Nephron progenitor cell (in vitro differentiated cells): ENCODE results near the gene HOXA13.

Experiments used
- DNase-seq: peaks from one replicate; pipeline ENCODE4 v3.0.0; 2021
- H3K27ac Mint-ChIP-seq: 2 replicates; pipeline ENCODE4 v1.8.0; 2021; ENCODE audit warnings: mild to moderate bottlenecking, moderate library complexity, mixed read lengths
- H3K27me3 Mint-ChIP-seq: 2 replicates; pipeline ENCODE4 v1.8.0; 2021; ENCODE audit warnings: mild to moderate bottlenecking, low read depth, mixed read lengths; ENCODE audit not compliant: poor library complexity
- H3K36me3 Mint-ChIP-seq: 2 replicates; pipeline ENCODE4 v1.8.0; 2021; ENCODE audit warnings: low read depth, mixed read lengths
- H3K4me1 Mint-ChIP-seq: 2 replicates; pipeline ENCODE4 v1.8.0; 2021; ENCODE audit warnings: mixed read lengths
- H3K4me3 Mint-ChIP-seq: 2 replicates; pipeline ENCODE4 v1.8.0; 2021; ENCODE audit warnings: mild to moderate bottlenecking, moderate library complexity, mixed read lengths
- H3K9me3 Mint-ChIP-seq: 2 replicates; pipeline ENCODE4 v1.8.0; 2021; ENCODE audit warnings: mild to moderate bottlenecking, moderate library complexity, mixed read lengths
- TF ChIP-seq, protein P1 (sequence below): fragments of 200-600 bp; sonication (generic); IDR thresholded peaks from 2 replicates; pipeline ENCODE4 v1.5.0; 2021; ENCODE audit warnings: antibody characterized with exemption

Gene HOXA13

GRCh38 chr7:27204851-27205322 is 5.0 kb upstream of the HOXA13 start:
- H3K27ac Mint-ChIP-seq, result no peak overlapping the region
- TF ChIP-seq, protein P1, sequence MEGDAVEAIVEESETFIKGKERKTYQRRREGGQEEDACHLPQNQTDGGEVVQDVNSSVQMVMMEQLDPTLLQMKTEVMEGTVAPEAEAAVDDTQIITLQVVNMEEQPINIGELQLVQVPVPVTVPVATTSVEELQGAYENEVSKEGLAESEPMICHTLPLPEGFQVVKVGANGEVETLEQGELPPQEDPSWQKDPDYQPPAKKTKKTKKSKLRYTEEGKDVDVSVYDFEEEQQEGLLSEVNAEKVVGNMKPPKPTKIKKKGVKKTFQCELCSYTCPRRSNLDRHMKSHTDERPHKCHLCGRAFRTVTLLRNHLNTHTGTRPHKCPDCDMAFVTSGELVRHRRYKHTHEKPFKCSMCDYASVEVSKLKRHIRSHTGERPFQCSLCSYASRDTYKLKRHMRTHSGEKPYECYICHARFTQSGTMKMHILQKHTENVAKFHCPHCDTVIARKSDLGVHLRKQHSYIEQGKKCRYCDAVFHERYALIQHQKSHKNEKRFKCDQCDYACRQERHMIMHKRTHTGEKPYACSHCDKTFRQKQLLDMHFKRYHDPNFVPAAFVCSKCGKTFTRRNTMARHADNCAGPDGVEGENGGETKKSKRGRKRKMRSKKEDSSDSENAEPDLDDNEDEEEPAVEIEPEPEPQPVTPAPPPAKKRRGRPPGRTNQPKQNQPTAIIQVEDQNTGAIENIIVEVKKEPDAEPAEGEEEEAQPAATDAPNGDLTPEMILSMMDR, result no peak
- peak overlapping the region; percentile 72 for H3K4me3 Mint-ChIP-seq
- H3K9me3 Mint-ChIP-seq, result no peaks in the 10 kb centered on the region
- no peaks in the 10 kb centered on the region for H3K36me3 Mint-ChIP-seq
- peaks cover 26% of the 10 kb centered on the region for H3K4me1 Mint-ChIP-seq
- peak; percentile 60 for DNase-seq
- H3K27me3 Mint-ChIP-seq, result peaks cover 100% of the 10 kb centered on the region

DNA sequence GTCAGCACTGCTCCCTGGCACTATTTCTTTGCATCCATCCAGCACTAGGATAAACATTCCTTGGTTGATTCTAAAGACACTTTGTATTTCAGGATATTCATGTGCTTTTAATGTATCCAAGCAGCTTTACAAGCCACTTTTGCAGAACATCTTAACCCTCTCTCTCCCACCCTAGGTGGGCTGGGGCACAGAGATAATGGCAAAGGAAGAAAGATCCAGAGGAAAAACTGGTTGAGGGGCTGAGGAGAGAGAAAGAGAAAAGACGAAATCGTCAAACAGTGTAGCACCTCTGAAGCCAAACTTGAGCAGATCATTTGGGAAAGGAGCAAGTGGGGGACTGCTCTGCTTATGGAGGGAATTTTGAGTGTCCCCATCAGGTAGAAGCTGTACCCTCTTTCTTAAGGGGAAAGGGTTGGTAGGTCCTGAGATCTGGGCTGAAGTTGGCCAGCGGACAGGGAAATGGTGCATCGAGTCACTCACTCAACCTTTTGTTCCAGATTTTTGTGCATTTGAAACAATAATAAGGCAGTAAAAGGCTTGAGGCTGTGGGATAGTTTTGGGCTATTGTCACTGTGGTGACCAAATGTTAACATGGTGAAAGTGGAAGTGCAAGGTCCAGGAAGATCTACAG is 4.2 kb upstream of the HOXA13 start:
- Mint-ChIP-seq H3K36me3 (no peaks in the 10 kb centered on the region), H3K4me3 (no peak overlapping the region), H3K27ac (no peak overlapping the region), H3K9me3 (no peaks in the 10 kb centered on the region), H3K27me3 (peaks cover 97% of the 10 kb centered on the region), H3K4me1 (peaks cover 26% of the 10 kb centered on the region)
- TF ChIP-seq, protein P1, result no peak
- DNase-seq, result no peak

DNA sequence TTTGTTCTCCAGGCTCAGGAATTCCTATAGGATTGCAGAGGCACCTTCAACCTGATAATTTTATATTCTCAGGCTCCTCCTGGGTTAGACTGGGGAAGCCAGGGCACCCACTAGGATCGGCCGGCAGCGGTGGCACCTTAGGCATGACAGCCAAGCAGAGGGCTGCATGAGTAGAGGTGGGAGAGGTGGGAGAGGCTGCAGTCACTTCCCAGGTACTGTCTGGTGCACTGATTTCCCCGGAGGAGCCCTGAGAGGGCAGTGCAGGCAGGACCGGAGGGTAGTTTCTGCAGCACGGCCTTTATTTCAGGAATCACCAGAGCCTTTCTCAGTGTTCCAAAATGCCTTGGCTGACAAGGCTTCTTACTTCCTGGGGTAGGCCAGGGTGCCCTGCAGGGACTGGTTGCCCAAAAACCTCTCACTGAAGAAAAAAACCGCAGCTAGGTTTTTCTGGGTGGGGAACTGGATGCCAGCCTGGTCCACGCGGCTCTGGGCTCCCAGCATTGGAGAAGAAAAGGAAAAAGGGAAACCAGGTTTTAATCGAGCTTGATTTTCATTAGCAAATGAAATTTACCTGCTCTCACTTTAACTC is 3.6 kb upstream of the HOXA13 start:
- H3K9me3 Mint-ChIP-seq, result no peaks in the 10 kb centered on the region
- no peak for DNase-seq
- TF ChIP-seq, protein P1, result no peak
- no peaks in the 10 kb centered on the region for H3K36me3 Mint-ChIP-seq
- peaks cover 31% of the 10 kb centered on the region for H3K4me1 Mint-ChIP-seq
- no peak overlapping the region for H3K27ac Mint-ChIP-seq
- H3K4me3 Mint-ChIP-seq, result no peak overlapping the region
- H3K27me3 Mint-ChIP-seq, result peaks cover 97% of the 10 kb centered on the region

DNA sequence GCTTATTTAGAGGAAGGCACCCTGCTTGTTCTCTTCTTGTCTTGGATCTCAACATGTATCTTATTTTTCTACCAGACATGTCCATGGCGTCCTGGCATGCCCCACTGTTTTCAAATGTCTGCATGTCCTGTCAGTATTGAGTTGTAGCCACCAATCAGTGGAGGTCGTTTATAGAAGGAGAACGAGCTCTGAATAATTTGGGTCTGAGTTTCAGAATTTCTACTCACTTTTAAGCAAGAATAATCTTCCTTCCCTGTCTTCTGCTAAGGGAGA is 2.9 kb upstream of the HOXA13 start:
- no peak overlapping the region for H3K4me3 Mint-ChIP-seq

DNA sequence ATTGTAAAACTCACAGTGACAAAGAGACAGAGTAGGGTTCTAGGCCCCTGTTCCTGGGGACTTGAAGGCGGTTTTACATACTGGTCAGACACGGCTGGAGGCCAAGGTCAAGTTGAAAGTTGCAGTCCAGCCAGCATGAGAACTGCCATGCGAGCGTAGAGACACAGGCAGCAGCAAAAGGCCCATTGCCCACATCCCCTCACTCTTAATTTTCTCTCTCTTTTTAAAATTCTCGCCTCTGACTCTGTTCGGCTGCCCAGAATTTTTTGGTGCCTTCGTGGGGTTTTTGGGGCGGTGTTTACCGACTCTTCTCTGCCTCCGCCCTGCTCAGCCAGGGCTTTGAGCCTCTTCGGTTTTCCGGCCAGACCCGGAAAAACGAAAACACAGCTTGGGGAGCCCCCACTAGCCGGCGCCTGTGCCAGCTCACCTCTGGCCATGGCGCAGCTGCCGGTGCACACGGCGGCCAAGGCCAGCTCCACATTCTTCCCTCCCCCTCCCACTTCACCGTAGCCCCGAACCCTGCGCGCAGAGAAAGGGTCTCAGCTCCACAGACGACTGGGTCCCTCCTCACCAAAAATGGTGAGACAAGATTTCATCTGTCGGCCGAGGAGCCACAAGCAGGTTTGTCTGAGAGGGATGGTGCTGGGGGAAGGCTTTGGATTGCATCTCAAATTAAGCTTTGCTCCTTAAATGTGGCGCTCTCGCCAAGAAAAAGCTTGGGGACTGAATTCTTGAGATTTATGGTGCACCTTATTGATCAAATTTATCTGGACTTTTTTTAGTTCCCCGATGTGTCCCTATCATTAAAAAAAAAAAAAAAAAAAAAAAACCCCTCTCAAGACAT is 2.3 kb upstream of the HOXA13 start:
- H3K4me1 Mint-ChIP-seq, result peaks cover 26% of the 10 kb centered on the region
- no peaks in the 10 kb centered on the region for H3K36me3 Mint-ChIP-seq
- no peak overlapping the region for H3K4me3 Mint-ChIP-seq
- no peak for DNase-seq
- TF ChIP-seq, protein P1, result no peak
- H3K9me3 Mint-ChIP-seq, result no peaks in the 10 kb centered on the region
- no peak overlapping the region for H3K27ac Mint-ChIP-seq
- peaks cover 97% of the 10 kb centered on the region for H3K27me3 Mint-ChIP-seq

More for the DNA sequence above, 2.9 kb upstream of the HOXA13 start:
- Mint-ChIP-seq H3K9me3 (no peaks in the 10 kb centered on the region), H3K36me3 (no peaks in the 10 kb centered on the region), H3K27ac (no peak overlapping the region), H3K4me1 (peaks cover 30% of the 10 kb centered on the region), H3K27me3 (peaks cover 97% of the 10 kb centered on the region)
- DNase-seq, result no peak
- TF ChIP-seq, protein P1, result no peak
